Measurements from ENCODE around the gene ZFP1.
A peak's percentile ranks its signal among the peaks of the same experiment; 100 is the strongest.

ZFP1 gene

GRCh38 chr16:75103994-75104393 is 44.3 kb upstream of the ZFP1 start:
- no peak for TF ChIP-seq CTCF (IDR thresholded peaks at IDR 0.05; ENCODE audit: low read length, missing control alignments)

GRCh38 chr16:75104836-75105235 is 43.5 kb upstream of the ZFP1 start:
- no peak for TF ChIP-seq CTCF (IDR thresholded peaks at IDR 0.05; ENCODE audit: low read length, missing control alignments)
- H3K4me3 ChIP-seq (replicated peaks; ENCODE audit: low read depth, low read length), result no peak overlapping the region
- DNase-seq (ENCODE audit: low read depth), result no peak

More at GRCh38 chr16:75103994-75104393, 44.3 kb upstream of the ZFP1 start:
- H3K4me3 ChIP-seq (replicated peaks; ENCODE audit: low read depth, low read length), result no peak overlapping the region
- no peak for DNase-seq (ENCODE audit: low read depth)

- H3K4me3 ChIP-seq (replicated peaks; ENCODE audit: low read depth, low read length), result no peak overlapping the region
- no peak for TF ChIP-seq CTCF (IDR thresholded peaks at IDR 0.05; ENCODE audit: low read length, missing control alignments)
- peak; percentile 30 for DNase-seq (ENCODE audit: low read depth)
These were observed 42.8 kb upstream of the ZFP1 start for GRCh38 chr16:75105306-75106061.

- DNase-seq (ENCODE audit: low read depth), result no peak
- TF ChIP-seq CTCF (IDR thresholded peaks at IDR 0.05; ENCODE audit: low read length, missing control alignments), result no peak
- no peak overlapping the region for H3K4me3 ChIP-seq (replicated peaks; ENCODE audit: low read depth, low read length)
These were observed 41.7 kb upstream of the ZFP1 start for GRCh38 chr16:75106351-75107274.

- TF ChIP-seq CTCF (IDR thresholded peaks at IDR 0.05; ENCODE audit: low read length, missing control alignments), result no peak
- no peak for DNase-seq (ENCODE audit: low read depth)
These were observed 40.8 kb upstream of the ZFP1 start for GRCh38 chr16:75107505-75107904.

GRCh38 chr16:75108792-75109731 is 39.3 kb upstream of the ZFP1 start:
- no peak overlapping the region for H3K4me3 ChIP-seq (replicated peaks; ENCODE audit: low read depth, low read length)
- TF ChIP-seq CTCF (IDR thresholded peaks at IDR 0.05; ENCODE audit: low read length, missing control alignments), result no peak
- peak; percentile 91 for DNase-seq (ENCODE audit: low read depth)

More at GRCh38 chr16:75107505-75107904, 40.8 kb upstream of the ZFP1 start:
- no peak overlapping the region for H3K4me3 ChIP-seq (replicated peaks; ENCODE audit: low read depth, low read length)

Data from fibroblast of pulmonary artery (primary cell).